GM19099 (cell line): ENCODE measurements around the gene RIBC2.

Experiments used
- POLR2A ChIP-seq: IDR thresholded peaks from 3 replicates; pipeline ENCODE4 v1.6.1; 2011; ENCODE audit warnings: low read depth; ENCODE audit not compliant: insufficient read length; ENCODE audit errors: extremely low read depth

The RIBC2 gene

DNA sequence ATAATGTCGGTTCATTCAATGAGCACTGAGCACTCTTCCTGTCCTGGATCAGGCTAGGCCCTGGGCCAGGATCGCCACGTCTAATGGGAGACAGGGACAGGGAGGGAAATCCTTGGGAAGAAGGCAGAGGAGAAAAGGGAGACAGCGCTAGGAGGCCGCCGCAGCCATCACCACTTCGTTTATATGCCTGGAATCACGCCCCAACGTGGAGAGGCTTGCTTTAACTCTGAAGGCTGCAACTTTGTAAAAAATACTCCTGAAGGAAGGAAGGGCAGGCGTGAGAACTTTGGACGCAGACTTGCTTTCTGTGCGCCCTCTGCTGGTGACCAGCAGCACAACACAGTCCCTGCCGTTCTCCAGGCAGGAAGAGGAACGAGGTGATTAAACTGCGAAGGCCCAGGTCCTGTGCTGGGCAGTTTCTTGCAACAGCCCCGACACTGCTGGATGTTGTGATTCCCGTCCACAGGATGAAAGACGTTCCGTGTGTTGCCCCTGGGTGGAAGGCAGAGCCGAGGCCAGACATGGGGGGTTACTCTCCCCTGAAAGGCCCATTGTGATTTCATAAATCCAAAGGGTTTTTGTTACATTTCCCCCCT is 22.1 kb downstream of the RIBC2 start:
- TF ChIP-seq POLR2A: no peak

DNA sequence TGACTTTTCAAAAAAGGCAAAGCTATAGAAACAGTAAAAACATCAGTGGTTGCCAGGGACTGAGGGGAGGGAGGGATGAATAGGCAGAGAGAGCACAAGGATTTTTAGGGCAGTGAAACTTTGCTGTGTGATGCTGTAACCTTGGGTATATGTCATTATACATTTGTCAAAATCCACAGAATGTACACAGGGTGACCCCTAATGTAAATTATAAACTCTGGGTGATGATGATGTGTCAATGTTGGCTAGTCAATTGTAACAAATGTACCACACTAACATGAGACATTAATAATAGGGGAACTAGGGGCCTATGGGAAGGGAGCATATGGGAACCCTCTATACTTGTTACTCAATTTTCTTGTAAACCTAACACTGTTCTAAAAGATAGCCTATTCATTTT is 24.8 kb downstream of the RIBC2 start:
- TF ChIP-seq POLR2A: no peak

DNA sequence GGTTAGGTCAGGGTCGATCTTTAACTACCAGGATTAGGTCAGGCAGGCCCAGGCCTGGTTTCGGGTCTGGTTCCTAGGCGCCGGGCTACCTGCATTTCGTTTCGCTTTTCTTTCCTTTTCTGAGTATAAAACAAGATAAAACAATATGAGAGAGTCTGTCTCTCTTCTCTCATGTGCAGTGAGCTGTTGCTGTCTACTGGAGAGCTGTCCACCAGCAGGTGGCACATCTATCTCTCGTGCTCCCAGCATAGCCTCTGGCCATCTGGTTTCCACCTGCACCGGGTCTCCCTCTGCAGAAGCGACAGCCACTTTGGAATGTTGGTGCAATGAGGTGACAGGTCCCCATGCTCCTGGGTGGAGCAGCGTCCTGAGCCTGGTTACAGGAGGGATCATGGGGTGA is 27.6 kb downstream of the RIBC2 start:
- no peak for TF ChIP-seq POLR2A

DNA sequence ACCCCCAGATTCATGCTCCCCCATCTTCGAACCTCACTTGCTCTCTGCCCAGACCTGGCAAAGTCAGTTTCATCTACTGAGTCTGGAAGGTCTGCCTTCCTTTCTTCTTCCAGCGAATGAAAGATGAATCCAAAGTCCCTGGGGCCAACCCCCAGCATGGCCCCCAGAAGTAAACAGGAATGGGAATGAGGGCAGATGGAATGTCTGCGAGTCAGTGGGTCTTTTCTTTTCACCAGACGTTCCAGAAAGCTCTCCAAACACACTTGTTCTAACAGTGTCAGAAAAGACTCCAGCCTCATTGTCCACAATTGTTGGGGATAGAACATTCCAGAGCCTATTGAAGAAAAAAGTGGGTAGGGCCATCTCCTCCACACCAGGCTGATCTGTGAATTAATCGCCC is 28.6 kb downstream of the RIBC2 start:
- TF ChIP-seq POLR2A: no peak

DNA sequence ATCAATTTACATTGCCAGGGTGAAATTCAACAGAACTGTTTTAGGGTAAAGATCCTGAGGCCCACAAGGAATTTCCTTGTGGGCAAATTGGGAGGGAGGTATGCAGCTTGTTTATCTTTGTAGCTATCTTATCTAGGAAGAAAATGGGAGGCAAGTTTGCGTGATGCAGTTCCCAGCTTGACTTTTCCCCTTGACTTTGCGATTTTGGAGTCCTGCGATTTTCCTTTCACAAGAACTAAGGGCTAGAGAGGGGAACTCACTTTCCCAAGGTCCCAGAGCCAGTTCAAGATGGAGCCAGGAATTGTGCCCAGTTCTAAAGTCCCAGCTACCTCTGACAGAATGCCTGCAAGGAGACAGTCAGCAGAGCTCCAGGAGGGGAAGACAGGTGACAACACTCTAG is 30.7 kb downstream of the RIBC2 start:
- no peak for TF ChIP-seq POLR2A

DNA sequence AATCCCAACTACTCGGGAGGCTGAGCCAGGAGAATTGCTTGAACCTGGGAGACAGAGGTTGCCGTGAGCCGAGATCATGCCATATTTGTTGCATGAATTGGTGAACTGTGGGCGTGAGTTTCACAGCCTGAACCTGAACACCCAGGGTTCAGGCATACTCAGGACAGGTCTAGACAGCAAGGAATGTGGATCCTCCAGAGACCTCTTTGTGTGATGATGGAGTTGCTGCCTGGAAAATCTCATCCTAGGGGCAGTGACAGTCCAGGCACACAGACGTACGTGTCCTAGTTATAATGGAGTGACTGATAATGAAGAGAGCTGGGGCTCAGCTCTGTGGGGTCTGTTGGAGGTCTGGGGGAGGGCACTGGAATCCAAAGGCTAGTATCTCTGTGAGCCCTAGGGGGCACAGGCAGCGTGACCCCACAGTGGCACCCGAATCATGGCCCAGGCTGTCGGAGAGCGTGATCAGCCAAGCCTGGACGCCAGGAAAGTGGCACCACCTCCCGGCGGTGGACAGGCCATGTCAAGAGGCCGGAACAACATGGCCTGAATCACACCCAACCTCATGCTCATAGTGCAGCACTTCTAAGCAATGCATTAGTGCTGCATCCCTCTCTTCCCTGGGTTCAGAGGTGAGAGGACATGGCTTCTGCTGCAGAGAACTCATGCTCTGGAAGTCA is 31.7 kb downstream of the RIBC2 start:
- TF ChIP-seq POLR2A: no peak

DNA sequence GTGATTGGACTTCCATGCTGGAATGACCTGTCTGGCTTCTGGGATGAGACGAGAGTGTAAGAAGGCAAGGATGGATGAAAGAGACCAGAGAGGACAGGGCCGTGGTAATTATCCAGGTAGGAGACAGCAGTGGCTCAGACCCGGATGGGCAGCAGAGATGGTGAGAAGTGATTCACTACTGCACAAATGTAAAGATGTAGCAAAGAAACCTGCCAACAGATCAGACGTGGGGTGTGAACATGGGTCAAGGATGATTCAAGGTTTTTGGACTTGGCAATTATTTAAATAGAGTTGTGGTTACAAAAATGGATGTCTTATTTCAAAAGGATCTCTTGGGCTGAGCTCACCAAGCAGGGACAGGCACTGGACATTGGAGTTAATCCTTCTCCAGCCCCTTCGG is 32.7 kb downstream of the RIBC2 start:
- no peak for TF ChIP-seq POLR2A

DNA sequence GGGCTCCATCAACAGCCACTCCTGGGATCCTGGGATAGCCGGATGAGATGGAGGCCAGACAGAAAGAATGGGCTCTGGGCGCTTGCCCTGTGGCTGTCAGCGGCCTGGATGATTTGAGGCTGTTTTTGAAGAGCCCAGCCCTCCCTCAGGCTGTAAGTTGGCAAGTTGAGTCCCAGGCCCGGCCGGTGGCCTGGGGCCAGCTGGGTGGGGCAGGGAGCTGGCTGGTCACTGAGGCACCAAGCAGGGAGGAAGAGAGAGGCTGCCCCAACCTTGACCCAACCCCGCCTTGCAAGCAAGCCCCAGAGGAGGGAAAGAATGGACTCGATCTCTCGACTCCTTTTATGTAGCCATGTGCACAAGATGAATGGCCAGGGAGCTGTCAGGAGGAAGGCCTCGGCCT is 34.9 kb downstream of the RIBC2 start:
- TF ChIP-seq POLR2A: no peak

DNA sequence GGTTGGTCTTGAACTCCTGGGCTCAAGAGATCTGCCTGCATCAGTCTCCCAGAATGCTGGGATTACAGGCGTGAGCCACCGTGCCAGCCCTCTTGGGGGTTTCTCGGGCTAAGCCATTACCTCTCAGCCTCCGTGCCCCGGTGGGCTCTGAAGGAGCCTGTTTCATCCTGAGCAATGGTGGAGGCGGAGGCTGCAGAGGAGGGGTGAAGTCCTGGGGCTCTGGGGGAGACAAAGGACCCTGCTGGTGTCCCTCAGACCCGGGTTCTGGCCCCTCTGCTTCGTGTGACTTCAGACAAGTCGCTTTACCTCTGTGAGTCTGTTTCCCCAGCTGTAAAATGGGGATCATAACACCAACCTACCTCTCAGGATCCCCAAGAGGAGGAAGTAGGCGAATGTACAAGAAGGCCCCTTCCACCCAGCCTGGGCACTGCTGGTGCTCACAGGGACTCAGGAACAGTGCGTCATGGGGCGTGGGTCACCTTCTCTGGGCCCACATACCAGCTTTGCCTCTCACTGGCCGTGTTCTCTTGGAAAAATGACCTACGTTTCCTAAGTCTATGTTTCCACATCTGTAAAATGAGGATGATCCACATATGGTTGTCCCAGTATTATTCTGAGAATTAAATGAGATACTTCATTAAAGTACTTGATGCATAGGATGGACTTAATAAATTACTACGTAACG is 36.8 kb downstream of the RIBC2 start:
- no peak for TF ChIP-seq POLR2A

DNA sequence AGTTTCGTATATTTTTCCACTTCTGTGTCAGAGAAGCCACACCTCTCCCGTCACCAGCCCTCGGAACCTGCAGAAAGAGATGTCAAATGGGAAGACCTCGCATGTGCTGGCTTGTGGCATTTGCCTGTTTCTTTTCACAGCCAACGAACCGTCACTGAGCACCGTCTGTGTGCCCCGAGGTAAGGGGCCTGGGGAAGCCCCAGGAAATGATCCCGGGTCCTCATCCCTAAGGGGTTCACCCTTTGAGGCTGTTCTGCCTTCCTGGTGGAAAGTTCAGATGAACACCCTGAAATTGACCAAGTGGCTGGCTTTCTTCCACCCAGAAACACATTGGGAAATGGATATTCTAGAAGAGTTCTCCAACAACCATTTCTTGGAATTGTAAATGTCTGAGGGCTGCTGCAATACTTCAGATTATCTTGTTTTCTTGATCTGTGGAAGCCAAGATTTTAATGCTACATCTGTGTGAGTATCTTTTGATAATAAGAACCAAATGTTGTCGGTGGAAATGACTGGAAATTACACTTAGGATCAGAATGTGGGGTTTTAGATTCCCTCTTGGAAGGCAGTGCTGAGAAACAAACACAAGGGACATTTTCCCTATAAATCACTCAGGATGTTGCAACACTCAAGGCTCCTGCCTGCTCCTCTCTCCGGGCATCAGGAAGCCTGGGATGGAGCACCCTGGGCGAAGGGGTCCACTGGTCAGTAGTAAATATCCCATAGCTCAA is 37.6 kb downstream of the RIBC2 start:
- TF ChIP-seq POLR2A: no peak

DNA sequence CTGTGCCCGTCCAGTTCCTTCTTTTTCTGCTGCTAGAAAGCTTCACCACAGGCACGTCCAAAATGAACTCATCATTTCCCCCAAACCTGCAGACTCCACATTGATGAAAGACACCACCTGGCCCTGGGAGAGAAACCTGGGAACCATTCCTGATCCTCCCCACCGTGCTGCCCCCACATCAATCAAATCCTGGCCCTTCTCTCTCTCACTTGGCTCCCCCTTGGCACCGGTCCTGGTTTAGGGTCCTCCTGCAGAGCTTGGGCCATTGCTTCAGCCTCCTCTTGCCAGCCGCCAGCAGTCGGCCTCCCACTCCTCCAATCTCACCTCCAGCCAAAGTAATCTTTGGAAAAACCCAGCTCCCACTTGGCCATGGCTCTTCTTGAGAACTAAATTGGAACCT is 38.5 kb downstream of the RIBC2 start:
- TF ChIP-seq POLR2A: no peak

DNA sequence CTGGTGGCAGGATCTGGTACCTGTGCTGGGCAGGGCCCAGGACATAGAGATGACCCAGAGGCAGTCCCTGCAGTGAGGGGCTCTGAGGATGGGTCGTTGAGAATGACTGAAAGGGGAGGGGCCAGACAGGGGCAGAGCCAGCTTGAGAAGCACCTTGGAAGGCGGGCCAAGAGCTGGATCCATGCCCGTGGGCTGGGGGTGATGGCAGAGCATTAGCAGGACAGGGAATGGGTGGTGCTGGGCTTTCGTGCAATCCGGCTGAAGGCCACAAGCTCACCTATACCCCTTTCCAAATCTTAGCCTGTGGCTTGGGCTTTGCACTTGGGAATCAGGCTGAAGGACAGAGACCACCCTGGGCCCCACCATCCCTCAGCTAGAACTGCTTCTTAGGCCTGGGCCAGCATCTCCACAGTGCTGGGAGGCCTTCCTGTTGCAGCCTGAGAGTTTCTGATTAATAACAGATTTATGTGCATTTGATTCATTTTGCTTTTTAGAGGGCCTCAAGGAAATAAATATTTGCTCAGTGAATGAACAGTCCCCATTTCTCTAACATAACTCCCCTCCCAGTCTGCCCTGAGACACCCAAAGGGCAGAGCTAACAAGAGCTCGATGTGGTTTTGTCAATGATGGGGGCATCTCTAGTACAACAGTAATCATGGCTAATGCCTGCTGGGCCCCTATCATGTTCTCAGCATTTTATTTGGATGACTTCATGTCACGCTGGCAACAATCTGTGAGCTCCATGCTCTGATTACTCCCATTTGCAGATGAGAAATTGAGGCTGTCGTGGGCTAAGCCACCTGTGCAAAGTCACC is 39.3 kb downstream of the RIBC2 start:
- TF ChIP-seq POLR2A: no peak

DNA sequence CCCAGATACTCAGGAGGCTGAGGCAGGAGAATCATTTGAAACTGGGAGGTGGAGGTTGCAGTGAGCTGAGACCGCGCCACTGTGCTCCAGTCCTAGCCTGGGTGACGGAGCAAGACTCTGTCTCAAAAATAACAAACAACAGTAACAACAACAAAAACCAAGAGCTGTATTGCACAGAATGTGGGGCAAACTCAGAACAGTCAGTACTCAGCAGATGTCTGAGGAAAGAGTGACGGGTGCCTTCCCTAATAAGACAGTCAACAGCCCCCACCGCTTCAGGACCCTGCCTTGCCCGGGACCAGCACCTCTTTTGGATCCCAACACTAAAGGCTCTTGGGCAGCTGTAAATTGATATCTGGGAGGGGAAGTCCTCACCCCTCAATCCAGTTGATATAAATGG is 40.3 kb downstream of the RIBC2 start:
- TF ChIP-seq POLR2A: no peak

DNA sequence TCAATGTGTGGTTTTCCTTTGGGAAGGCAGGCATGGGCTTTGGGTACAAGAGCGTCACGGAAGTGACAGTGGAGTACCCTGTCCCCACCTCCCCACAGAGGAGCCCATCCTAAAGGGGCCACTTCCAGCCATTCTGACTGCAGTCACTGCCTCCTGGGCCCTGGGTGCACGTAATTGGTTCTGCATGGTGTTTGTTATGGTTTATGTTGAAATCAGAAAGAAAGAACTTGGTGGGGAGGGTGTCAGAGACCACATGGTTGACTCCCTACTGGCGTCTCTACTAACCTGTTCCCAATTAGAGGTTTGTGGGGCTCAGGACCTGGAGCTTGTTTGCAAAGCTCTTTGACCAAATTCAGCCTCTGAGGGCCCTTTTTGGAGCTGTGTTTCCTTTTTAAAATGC is 40.8 kb downstream of the RIBC2 start:
- TF ChIP-seq POLR2A: no peak

DNA sequence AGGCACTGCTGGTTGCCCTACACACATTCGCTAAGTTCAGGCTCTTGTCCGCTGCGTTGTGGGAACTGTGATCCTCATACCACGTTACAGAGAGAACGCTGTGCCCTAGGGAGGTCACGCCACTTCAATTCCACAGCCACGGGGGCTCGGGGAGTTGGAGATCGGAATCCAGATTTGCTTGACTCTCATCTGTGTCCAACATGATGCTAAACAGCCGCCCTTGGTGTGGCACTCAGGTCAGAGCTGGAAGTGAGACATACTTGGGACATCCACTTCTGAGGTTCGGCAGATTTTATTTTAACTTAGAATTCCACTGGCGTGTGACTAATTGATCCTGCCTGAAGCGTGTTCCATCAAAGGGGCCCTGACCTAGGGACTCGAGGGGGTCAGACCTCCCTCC is 41.7 kb downstream of the RIBC2 start:
- TF ChIP-seq POLR2A: no peak
